Hepatocyte (in vitro differentiated cells): ENCODE measurements around the gene MATR3. TPM values are rescaled to one million over a fixed set of nuclear protein-coding genes. Genes with fewer than 3 reads are reported as not detected.

Source experiments
- DNase-seq: peaks from one replicate; pipeline ENCODE4 v3.0.0-alpha.2; 2016; ENCODE audit warnings: low spot score
- H2AFZ ChIP-seq: fragments of 200-600 bp; sonication (generic); 2 replicates; pipeline ENCODE4 v1.6.0; 2016; ENCODE audit warnings: antibody characterized with exemption, mild to moderate bottlenecking
- H3K27ac ChIP-seq: fragments of 200-600 bp; sonication (generic); 2 replicates; pipeline ENCODE4 v1.5.1; 2016; ENCODE audit warnings: mild to moderate bottlenecking
- H3K27me3 ChIP-seq: fragments of 200-600 bp; sonication (generic); 2 replicates; pipeline ENCODE4 v1.6.1; 2016
- H3K36me3 ChIP-seq: fragments of 200-600 bp; sonication (generic); replicated peaks from 2 replicates; pipeline ENCODE4 v1.5.1; 2016; ENCODE audit warnings: low read depth; ENCODE audit not compliant: insufficient read depth
- H3K4me1 ChIP-seq: fragments of 200-600 bp; sonication (generic); 2 replicates; pipeline ENCODE4 v1.5.1; 2016; ENCODE audit warnings: mild to moderate bottlenecking, moderate library complexity; ENCODE audit not compliant: insufficient read depth
- H3K4me2 ChIP-seq: fragments of 200-600 bp; sonication (generic); 2 replicates; pipeline ENCODE4 v1.6.0; 2016
- H3K4me3 ChIP-seq: fragments of 200-600 bp; sonication (generic); 2 replicates; pipeline ENCODE4 v1.5.1; 2016; ENCODE audit warnings: mild to moderate bottlenecking
- H3K79me2 ChIP-seq: fragments of 200-600 bp; sonication (generic); 2 replicates; pipeline ENCODE4 v1.6.0; 2017; ENCODE audit warnings: mild to moderate bottlenecking
- H3K9me2 ChIP-seq: fragments of 200-600 bp; sonication (generic); replicated peaks from 2 replicates; pipeline ENCODE4 v1.6.0; 2017; ENCODE audit warnings: mild to moderate bottlenecking; ENCODE audit not compliant: insufficient read depth
- H3K9me3 ChIP-seq: fragments of 200-600 bp; sonication (generic); 2 replicates; pipeline ENCODE4 v1.5.1; 2016; ENCODE audit warnings: low read depth, mild to moderate bottlenecking
- H4K20me1 ChIP-seq: fragments of 200-600 bp; sonication (generic); 2 replicates; pipeline ENCODE4 v1.6.0; 2016; ENCODE audit warnings: mild to moderate bottlenecking; ENCODE audit not compliant: insufficient read depth, poor library complexity, severe bottlenecking
- EZH2 ChIP-seq: fragments of 200-600 bp; sonication (generic); IDR thresholded peaks from 2 replicates; pipeline ENCODE4 v1.6.1; 2016; ENCODE audit warnings: antibody characterized with exemption, mild to moderate bottlenecking, borderline replicate concordance
- EZH2phosphoT487 ChIP-seq: fragments of 200-600 bp; sonication (generic); IDR thresholded peaks from one replicate; pipeline ENCODE4 v1.6.1; 2018; ENCODE audit warnings: antibody characterized with exemption, mild to moderate bottlenecking, low read depth, moderate library complexity; ENCODE audit not compliant: unreplicated experiment, severe bottlenecking
- WGBS: methylation state at CpG from one replicate; pipeline ENCODE4 v1.1.6; 2016; ENCODE audit warnings: low lambda C conversion rate; ENCODE audit errors: missing lambda C conversion rate; 5-methylcytosine and 5-hydroxymethylcytosine counted together
- polyA plus RNA-seq: library from polyadenylated mRNA; unstranded; fragments of >200 nt; fragmentation: Nextera tagmentation; extraction: Ambion mirVana; gene quantifications from 2 replicates; pipeline ENCODE4 v1.2.1, GENCODE V29; 2016
- total RNA-seq: library from RNA; depleted of rRNA; stranded (reverse); fragments of >200 nt; gene quantifications from 2 replicates; pipeline ENCODE4 v1.2.3, GENCODE V29; 2014
- TF ChIP-seq, protein P1 (sequence below): fragments of 200-600 bp; sonication (generic); IDR thresholded peaks from 2 replicates; pipeline ENCODE4 v1.5.1; 2016; ENCODE audit warnings: antibody characterized with exemption, mild to moderate bottlenecking; ENCODE audit not compliant: poor library complexity

Gene MATR3
- total and polyA plus RNA-seq, 2 experiments from 2014 or later: 183 to 355 TPM

- H3K4me2 ChIP-seq: no peak overlapping the region
- H3K9me2 ChIP-seq: no peaks in the 10 kb centered on the region
- no peak overlapping the region for H3K4me3 ChIP-seq
Observed at GRCh38 chr5:139265001-139265400, 28.5 kb upstream of the MATR3 start.

DNA sequence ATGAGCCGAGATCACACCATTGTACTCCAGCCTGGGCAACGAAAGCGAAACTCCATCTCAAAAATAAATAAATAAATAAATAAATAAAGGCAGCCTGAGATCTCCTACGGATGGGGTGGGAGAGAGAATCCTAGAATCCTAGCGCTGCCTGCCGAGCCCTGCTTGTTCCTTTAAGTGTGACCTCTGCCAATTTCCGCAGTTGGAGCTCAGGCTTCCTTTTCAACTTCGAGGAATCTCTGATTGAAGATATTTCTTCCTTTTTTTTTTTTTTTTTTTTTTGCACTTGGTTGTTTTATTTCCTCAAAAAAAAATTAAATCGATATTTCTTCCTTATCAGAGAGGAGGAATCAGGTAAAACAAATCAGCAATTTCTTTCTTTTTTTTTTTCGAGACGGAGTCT lies 27.3 kb upstream of the MATR3 start:
- no peak overlapping the region for H3K4me3 ChIP-seq
- no peak for DNase-seq
- H3K9me2 ChIP-seq: no peaks in the 10 kb centered on the region
- no peaks in the 10 kb centered on the region for H3K27me3 ChIP-seq
- H4K20me1 ChIP-seq: no peaks in the 10 kb centered on the region
- no peaks in the 10 kb centered on the region for H3K36me3 ChIP-seq
- H3K4me2 ChIP-seq: no peak overlapping the region
- H3K9me3 ChIP-seq: no peaks in the 10 kb centered on the region
- TF ChIP-seq EZH2phosphoT487 (no peak), EZH2 (no peak)
- TF ChIP-seq, protein P1, sequence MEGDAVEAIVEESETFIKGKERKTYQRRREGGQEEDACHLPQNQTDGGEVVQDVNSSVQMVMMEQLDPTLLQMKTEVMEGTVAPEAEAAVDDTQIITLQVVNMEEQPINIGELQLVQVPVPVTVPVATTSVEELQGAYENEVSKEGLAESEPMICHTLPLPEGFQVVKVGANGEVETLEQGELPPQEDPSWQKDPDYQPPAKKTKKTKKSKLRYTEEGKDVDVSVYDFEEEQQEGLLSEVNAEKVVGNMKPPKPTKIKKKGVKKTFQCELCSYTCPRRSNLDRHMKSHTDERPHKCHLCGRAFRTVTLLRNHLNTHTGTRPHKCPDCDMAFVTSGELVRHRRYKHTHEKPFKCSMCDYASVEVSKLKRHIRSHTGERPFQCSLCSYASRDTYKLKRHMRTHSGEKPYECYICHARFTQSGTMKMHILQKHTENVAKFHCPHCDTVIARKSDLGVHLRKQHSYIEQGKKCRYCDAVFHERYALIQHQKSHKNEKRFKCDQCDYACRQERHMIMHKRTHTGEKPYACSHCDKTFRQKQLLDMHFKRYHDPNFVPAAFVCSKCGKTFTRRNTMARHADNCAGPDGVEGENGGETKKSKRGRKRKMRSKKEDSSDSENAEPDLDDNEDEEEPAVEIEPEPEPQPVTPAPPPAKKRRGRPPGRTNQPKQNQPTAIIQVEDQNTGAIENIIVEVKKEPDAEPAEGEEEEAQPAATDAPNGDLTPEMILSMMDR: no peak
- no peaks in the 10 kb centered on the region for H3K79me2 ChIP-seq
- no peaks in the 10 kb centered on the region for H3K4me1 ChIP-seq
- 92% methylated on average over 11 of the region's 11 CpGs for WGBS
- no peak overlapping the region for H3K27ac ChIP-seq
- H2AFZ ChIP-seq: no peak overlapping the region

More at GRCh38 chr5:139265001-139265400, 28.5 kb upstream of the MATR3 start:
- WGBS: 79% methylated on average over 2 of the region's 2 CpGs
- Histone ChIP-seq H3K4me1 (no peaks in the 10 kb centered on the region), H3K27me3 (no peaks in the 10 kb centered on the region), H3K27ac (no peak overlapping the region), H4K20me1 (no peaks in the 10 kb centered on the region), H3K79me2 (no peaks in the 10 kb centered on the region), H2AFZ (no peak overlapping the region), H3K36me3 (no peaks in the 10 kb centered on the region), H3K9me3 (no peaks in the 10 kb centered on the region)
- no peak for DNase-seq
- TF ChIP-seq, protein P1: no peak
- TF ChIP-seq EZH2: no peak
- TF ChIP-seq EZH2phosphoT487: no peak

DNA sequence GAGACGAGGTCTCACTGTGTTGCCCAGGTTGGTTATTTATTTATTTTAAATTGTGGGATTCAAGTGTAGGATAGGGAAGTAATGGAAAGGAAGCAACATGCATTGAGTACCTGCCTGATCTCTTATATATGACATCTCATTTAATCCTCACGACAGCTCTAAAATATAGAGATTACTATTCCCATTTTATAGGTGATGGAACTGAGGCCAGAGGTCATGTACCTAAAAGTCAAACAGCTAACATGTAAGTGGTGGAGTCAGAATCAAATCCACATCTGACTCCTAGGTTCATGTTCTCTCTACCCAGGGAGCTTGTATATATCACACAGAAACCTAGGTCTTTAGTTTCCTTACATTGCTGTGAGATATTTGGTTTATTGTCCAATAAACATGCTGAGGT lies 26.1 kb upstream of the MATR3 start:
- H3K9me2 ChIP-seq: no peaks in the 10 kb centered on the region
- H3K4me1 ChIP-seq: no peaks in the 10 kb centered on the region
- no peak overlapping the region for H3K4me2 ChIP-seq
- H3K4me3 ChIP-seq: no peak overlapping the region
- no peaks in the 10 kb centered on the region for H3K36me3 ChIP-seq
- no peak for DNase-seq
- H3K9me3 ChIP-seq: no peaks in the 10 kb centered on the region
- TF ChIP-seq EZH2phosphoT487: no peak
- TF ChIP-seq, protein P1: no peak
- TF ChIP-seq EZH2: no peak
- no peaks in the 10 kb centered on the region for H4K20me1 ChIP-seq
- 94% methylated on average over 2 of the region's 2 CpGs for WGBS
- no peaks in the 10 kb centered on the region for H3K79me2 ChIP-seq
- no peaks in the 10 kb centered on the region for H3K27me3 ChIP-seq
- no peak overlapping the region for H3K27ac ChIP-seq
- no peak overlapping the region for H2AFZ ChIP-seq
